GM12878 (cell line): Measurements from ENCODE around the gene AFF1. TPM values are rescaled to one million over a fixed set of nuclear protein-coding genes. Genes with fewer than 3 reads are reported as not detected.

Experiments
- ATAC-seq: fragments of 200-7000 bp; cut with Tn5 transposase; 3 replicates; pipeline ENCODE4 v1.9.1; 2020; ENCODE audit warnings: mild to moderate bottlenecking, moderate library complexity
- BruUV-seq: library from RNA; stranded (reverse); fragments of 400-500 nt; replicated peaks from 2 replicates; lab custom pipeline; 2021; lab: Mats Ljungman, UMichigan
- CTCF ChIA-PET: fragments of 300-600 bp; sonication (Branson Sonifier 250); formaldehyde crosslinking; extraction: SDS; loops from one replicate; lab custom pipeline; 2021; ENCODE audit warnings: inconsistent platforms; lab: Yijun Ruan, JAX
- POLR2A ChIA-PET: fragments of 350-600 bp; formaldehyde crosslinking; extraction: SDS; loops from one replicate; lab custom pipeline; 2021; ENCODE audit warnings: inconsistent platforms; lab: Charles Lee
- RAD21 ChIA-PET: fragments of 300-600 bp; sonication (Branson Sonifier 250); formaldehyde crosslinking; loops from one replicate; lab custom pipeline; 2023; ENCODE audit warnings: antibody characterized with exemption; ENCODE audit not compliant: unreplicated experiment; lab: Charles Lee
- SMC1A ChIA-PET: fragments of 300-600 bp; sonication (Branson Sonifier 250); formaldehyde crosslinking; loops from one replicate; lab custom pipeline; 2023; ENCODE audit not compliant: unreplicated experiment, uncharacterized antibody; lab: Charles Lee
- DNase-seq: peaks from one replicate; pipeline ENCODE4 v3.0.0-alpha.2; 2011; ENCODE audit warnings: low read depth, low spot score
- FAIRE-seq: peaks from 3 replicates; lab custom pipeline; 2011; peaks lifted over from hg19 to GRCh38; lab: Jason Lieb, UNC
- H2AFZ ChIP-seq: 2 replicates; pipeline ENCODE4 v1.6.0; 2011; ENCODE audit warnings: low read depth, low read length, control low read depth; ENCODE audit not compliant: control insufficient read depth
- H3K27ac ChIP-seq: 2 replicates; pipeline ENCODE4 v1.5.1; 2011; ENCODE audit warnings: control low read depth; ENCODE audit not compliant: control insufficient read depth, insufficient read depth
- H3K27me3 ChIP-seq, 2 experiments: replicated peaks in 1 of 2; 2 replicates each; pipeline versions ENCODE4 v1.6.0 to v1.6.1; 2011; ENCODE audit warnings: low read length in 1 of 2; ENCODE audit not compliant: control insufficient read depth in 2 of 2, insufficient read depth in 2 of 2
- H3K36me3 ChIP-seq, 2 experiments: 2 replicates each; pipeline ENCODE4 v1.5.1; 2011; ENCODE audit warnings: low read length in 1 of 2; ENCODE audit not compliant: control insufficient read depth in 2 of 2, insufficient read depth in 2 of 2
- H3K4me1 ChIP-seq: 2 replicates; pipeline ENCODE4 v1.6.1; 2011; ENCODE audit warnings: mild to moderate bottlenecking, low read length, moderate library complexity, mixed read lengths; ENCODE audit not compliant: control insufficient read depth, insufficient read depth
- H3K4me2 ChIP-seq: 2 replicates; pipeline ENCODE4 v1.6.0; 2011; ENCODE audit warnings: control low read depth; ENCODE audit not compliant: control insufficient read depth, insufficient read depth
- H3K4me3 ChIP-seq: fragments of 200-600 bp; sonication (generic); 2 replicates; pipeline ENCODE4 v1.5.1; 2016
- H3K79me2 ChIP-seq: 2 replicates; pipeline ENCODE4 v1.6.0; 2011; ENCODE audit warnings: low read length; ENCODE audit not compliant: control insufficient read depth, insufficient read depth
- H3K9ac ChIP-seq: 2 replicates; pipeline ENCODE4 v1.8.0; 2011; ENCODE audit warnings: low read length, control low read depth, mixed read lengths; ENCODE audit not compliant: control insufficient read depth, insufficient read depth
- H3K9me3 ChIP-seq: replicated peaks from 3 replicates; pipeline ENCODE4 v1.5.1; 2011; ENCODE audit warnings: mild to moderate bottlenecking, low read length; ENCODE audit not compliant: control insufficient read depth, insufficient read depth
- H4K20me1 ChIP-seq: 2 replicates; pipeline ENCODE4 v1.6.0; 2011; ENCODE audit not compliant: control insufficient read depth, insufficient read depth
- BCL11A ChIP-seq: IDR thresholded peaks from 2 replicates; pipeline ENCODE4 v1.6.1; 2011; ENCODE audit warnings: low read depth, low read length
- E4F1 ChIP-seq: fragments of 450-650 bp; IDR thresholded peaks from 2 replicates; pipeline ENCODE4 v1.6.1; 2018; ENCODE audit warnings: borderline replicate concordance, mild to moderate bottlenecking; ENCODE audit not compliant: partially characterized antibody
- JUND ChIP-seq: IDR thresholded peaks from 2 replicates; pipeline ENCODE4 v1.6.1; 2012; ENCODE audit warnings: low read depth, mild to moderate bottlenecking, low read length, improper control_type of control experiment, moderate library complexity
- LARP7 ChIP-seq: fragments of 450-650 bp; IDR thresholded peaks from 2 replicates; pipeline ENCODE4 v1.6.1; 2017; ENCODE audit warnings: mild to moderate bottlenecking
- PAX5 ChIP-seq: IDR thresholded peaks from 2 replicates; pipeline ENCODE4 v1.6.1; 2011; ENCODE audit warnings: low read depth, low read length, borderline replicate concordance
- SMAD1 ChIP-seq: fragments of 450-650 bp; IDR thresholded peaks from 2 replicates; pipeline ENCODE4 v1.6.1; 2018; ENCODE audit warnings: mild to moderate bottlenecking, low read depth; ENCODE audit not compliant: partially characterized antibody
- SREBF2 ChIP-seq: IDR thresholded peaks from 2 replicates; pipeline ENCODE4 v1.6.1; 2012; ENCODE audit warnings: mild to moderate bottlenecking, low read length
- STAT3 ChIP-seq: IDR thresholded peaks from 2 replicates; pipeline ENCODE4 v1.6.1; 2011; ENCODE audit warnings: low read depth, low read length, improper control_type of control experiment
- TBL1XR1 ChIP-seq: IDR thresholded peaks from 2 replicates; pipeline ENCODE4 v1.6.1; 2012; ENCODE audit warnings: low read depth, low read length, improper control_type of control experiment
- ZNF384 ChIP-seq: IDR thresholded peaks from 2 replicates; pipeline ENCODE4 v1.6.1; 2012; ENCODE audit warnings: low read depth, mild to moderate bottlenecking, low read length, improper control_type of control experiment, borderline replicate concordance
- WGBS: methylation state at CpG from one replicate; pipeline ENCODE4 v1.1.6; 2016; ENCODE audit warnings: low lambda C conversion rate; ENCODE audit not compliant: insufficient replicate concordance, insufficient coverage; ENCODE audit errors: missing lambda C conversion rate; 5-methylcytosine and 5-hydroxymethylcytosine counted together
- in situ Hi-C: fragments of 300-500 bp; cut with MboI; formaldehyde crosslinking; loops from 9 replicates; pipeline ENCODE4 v1.14.3; 2018; ENCODE audit warnings: mixed read lengths
- intact Hi-C: fragments of 100-400 bp; cut with micrococcal nuclease; formaldehyde crosslinking; loops from one replicate; pipeline ENCODE4 v1.14.2; 2022; ENCODE audit not compliant: unreplicated experiment
- polyA plus RNA-seq, 11 experiments: library from polyadenylated mRNA; depleted of rRNA in 4 of 11; unstranded in 6 of 11; stranded (reverse) in 5 of 11; fragments of >200 nt; fragmentation: Nextera tagmentation in 4 of 11; fragmentation: Illumina TruSeq in 1 of 11; extraction: Ambion mirVana in 4 of 11; extraction: Trizol in 1 of 11; gene quantifications; 1 replicate in 1 of 11; 2 replicates in 10 of 11; pipeline versions ENCODE4 v1.2.1 to v1.2.3, GENCODE V29; 2011 to 2016; ENCODE audit warnings: inconsistent platforms in 2 of 11, missing spikeins in 2 of 11, low read depth in 1 of 11
- total RNA-seq, 4 experiments: library from RNA; depleted of rRNA in 3 of 4; stranded (reverse); fragments of >200 nt in 3 of 4; fragmentation: Illumina TruSeq in 1 of 4; extraction: Trizol in 1 of 4; gene quantifications; 2 replicates each; pipeline versions ENCODE4 v1.2.1 to v1.2.3, GENCODE V29; 2013 to 2021

Gene AFF1
- total and polyA plus RNA-seq, 10 of the 15 experiments (the other 5 are each of a cell fraction or from before 2014, with no cell fraction given): 3.5 to 56.1 (median 21.5) TPM

- RAD21 ChIA-PET: interaction anchor here (0.8 to 2.3 kb wide), 8 partner anchors 10 to 61 kb away, joined by 3 to 7 read pairs (median 5); no protein-coding TSS in a partner anchor
- H3K4me3 ChIP-seq: peak overlapping the region; percentile 13; the same call in 1 of the 2 replicates
- no peaks in the 10 kb centered on the region; the same call in 1 of the 2 replicates for H4K20me1 ChIP-seq
- CTCF ChIA-PET: interaction anchor here (0.6 to 1.9 kb wide), 7 partner anchors 11 to 536 kb away, joined by 3 to 9 read pairs (median 4); no protein-coding TSS in a partner anchor
- SMC1A ChIA-PET: interaction anchor here (0.8 to 3.5 kb wide), 16 partner anchors 10 to 110 kb away, joined by 3 to 25 read pairs (median 4); no protein-coding TSS in a partner anchor
- no peak overlapping the region for H2AFZ ChIP-seq
- H3K4me2 ChIP-seq: peak overlapping the region; percentile 52
- DNase-seq (no peak), FAIRE-seq (no peak), ATAC-seq (no peak)
- H3K27ac ChIP-seq: peak overlapping the region; percentile 46
- no peak for TF ChIP-seq TBL1XR1
- no peak for TF ChIP-seq E4F1
- no peak for TF ChIP-seq JUND
- TF ChIP-seq STAT3: no peak
- TF ChIP-seq SMAD1: no peak
- TF ChIP-seq ZNF384: no peak
- TF ChIP-seq LARP7: no peak
- TF ChIP-seq PAX5: no peak
- TF ChIP-seq BCL11A: no peak
- TF ChIP-seq SREBF2: no peak
- no TSS peak for BruUV-seq
- H3K9me3 ChIP-seq: no peaks in the 10 kb centered on the region
- POLR2A ChIA-PET: interaction anchor here (0.6 to 1.7 kb wide), 5 partner anchors 9 to 260 kb away, joined by 3 to 8 read pairs (median 3); partner anchors contain the start of gene AFF1
- in situ Hi-C loops (no loop called here), intact Hi-C loops (no loop called here)
- peaks cover 97% of the 10 kb centered on the region for H3K79me2 ChIP-seq
- peaks cover 0 to 3% of the 10 kb centered on the region in 2 experiments; a peak in 2 of 4 replicates for H3K36me3 ChIP-seq
- H3K27me3 ChIP-seq: no peaks in the 10 kb centered on the region
- 44% methylated on average over 2 of the region's 2 CpGs for WGBS
- H3K4me1 ChIP-seq: peaks cover 49% of the 10 kb centered on the region
- no peak overlapping the region; the same call in 1 of the 2 replicates for H3K9ac ChIP-seq
Observed at GRCh38 chr4:87031920-87032319, 97.1 kb downstream of the AFF1 start.
